BE2C (cell line): ENCODE results near the gene PARP3.

ENCODE experiments used
- DNase-seq: peaks from one replicate; pipeline ENCODE4 v3.0.0-alpha.2; 2020
- H3K27me3 ChIP-seq: fragments of 250-450 bp; sonication (Bioruptor Pico); 2 replicates; pipeline ENCODE4 v1.5.1; 2020; ENCODE audit warnings: mild to moderate bottlenecking
- H3K36me3 ChIP-seq: fragments of 250-450 bp; sonication (Bioruptor Pico); 2 replicates; pipeline ENCODE4 v1.5.1; 2020; ENCODE audit warnings: mild to moderate bottlenecking
- H3K4me1 ChIP-seq: fragments of 250-450 bp; sonication (Bioruptor Pico); 2 replicates; pipeline ENCODE4 v1.5.1; 2020
- H3K4me3 ChIP-seq: 2 replicates; pipeline ENCODE4 v1.5.1; 2011; ENCODE audit warnings: low read depth, low read length
- H3K9me3 ChIP-seq: fragments of 250-450 bp; sonication (Bioruptor Pico); 2 replicates; pipeline ENCODE4 v1.5.1; 2020
- CTCF ChIP-seq: IDR thresholded peaks from 2 replicates; pipeline ENCODE4 v1.5.1; 2012; ENCODE audit warnings: mild to moderate bottlenecking, low read depth, low read length

PARP3 gene

GRCh38 chr3:51904034-51904823 is 37.9 kb upstream of the PARP3 start:
- H3K9me3 ChIP-seq = no peaks in the 10 kb centered on the region
- H3K4me3 ChIP-seq = no peak overlapping the region
- TF ChIP-seq CTCF = no peak
- H3K36me3 ChIP-seq = no peaks in the 10 kb centered on the region
- H3K27me3 ChIP-seq = no peaks in the 10 kb centered on the region
- no peak for DNase-seq
- no peaks in the 10 kb centered on the region for H3K4me1 ChIP-seq

GRCh38 chr3:51908026-51908425 is 34.1 kb upstream of the PARP3 start:
- Histone ChIP-seq H3K36me3 (no peaks in the 10 kb centered on the region), H3K4me1 (no peaks in the 10 kb centered on the region), H3K27me3 (no peaks in the 10 kb centered on the region), H3K9me3 (no peaks in the 10 kb centered on the region), H3K4me3 (no peak overlapping the region)
- no peak for DNase-seq
- TF ChIP-seq CTCF = no peak

GRCh38 chr3:51916418-51916817 is 25.7 kb upstream of the PARP3 start:
- Histone ChIP-seq H3K9me3 (no peaks in the 10 kb centered on the region), H3K36me3 (no peaks in the 10 kb centered on the region), H3K27me3 (no peaks in the 10 kb centered on the region), H3K4me1 (no peaks in the 10 kb centered on the region), H3K4me3 (no peak overlapping the region)
- no peak for DNase-seq
- TF ChIP-seq CTCF = no peak

- no peaks in the 10 kb centered on the region for H3K27me3 ChIP-seq
- H3K9me3 ChIP-seq = no peaks in the 10 kb centered on the region
- DNase-seq = no peak
- no peaks in the 10 kb centered on the region for H3K36me3 ChIP-seq
- no peaks in the 10 kb centered on the region for H3K4me1 ChIP-seq
- TF ChIP-seq CTCF = no peak
- H3K4me3 ChIP-seq = no peak overlapping the region
These were observed 21.0 kb upstream of the PARP3 start for GRCh38 chr3:51921081-51921578.

- TF ChIP-seq CTCF = no peak
- Histone ChIP-seq H3K9me3 (no peaks in the 10 kb centered on the region), H3K4me3 (no peak overlapping the region), H3K27me3 (no peaks in the 10 kb centered on the region), H3K4me1 (no peaks in the 10 kb centered on the region), H3K36me3 (no peaks in the 10 kb centered on the region)
- no peak for DNase-seq
These were observed 14.8 kb upstream of the PARP3 start for GRCh38 chr3:51927061-51927977.
